Measurements from ENCODE around the gene KCNH1. TPM values are rescaled to one million over a fixed set of nuclear protein-coding genes. Genes with fewer than 3 reads are reported as not detected.

The KCNH1 gene
- total RNA-seq, 1 experiment from 2014 or later = not detected

DNA sequence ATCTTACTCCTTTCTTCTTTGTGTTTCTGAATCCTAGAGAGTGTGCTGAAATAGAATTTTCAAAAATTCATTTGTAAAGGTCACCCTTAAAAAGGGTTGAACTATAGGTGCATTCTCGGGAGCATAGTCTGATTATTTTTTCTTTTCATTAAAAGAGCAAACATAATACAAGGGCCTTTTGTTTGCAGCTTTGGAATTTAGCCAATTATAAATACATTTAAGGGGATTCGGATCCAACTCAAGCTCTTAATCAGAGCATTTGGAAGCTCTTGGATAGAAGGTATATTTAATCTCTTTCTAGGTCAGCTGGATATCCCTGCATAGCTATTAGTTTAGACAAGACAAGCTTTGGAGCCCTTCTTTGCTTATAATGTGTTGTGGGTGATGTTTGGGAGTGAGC lies 483.5 kb downstream of the KCNH1 start:
- ChIA-PET CTCF (no interaction called here), POLR2A (no interaction called here), RAD21 (ENCODE audit: low non-redundant PET in 1 of 2, low total read pairs in 2 of 2, uncharacterized antibody in 2 of 2, unreplicated experiment in 2 of 2) (no interaction called here)
- H3K4me2 ChIP-seq (ENCODE audit: low read length) = no peak overlapping the region
- H3K9ac ChIP-seq (ENCODE audit: low read length) = no peak overlapping the region
- no peaks in the 10 kb centered on the region for H3K9me2 ChIP-seq (ENCODE audit: insufficient read depth)
- DNase-seq (ENCODE audit: low read depth, low spot score) (no peak), ATAC-seq (no peak)
- H3K79me2 ChIP-seq (ENCODE audit: insufficient read depth, low read length) = no peaks in the 10 kb centered on the region
- H3K36me3 ChIP-seq (ENCODE audit: control insufficient read depth in 1 of 2, insufficient read depth in 2 of 2, low read length in 2 of 2) = no peaks in the 10 kb centered on the region
- TF ChIP-seq CEBPB (IDR thresholded peaks at IDR 0.05; ENCODE audit: low read depth) (no peak), SIN3A (IDR thresholded peaks at IDR 0.05; ENCODE audit: low read depth) (no peak), POLR2AphosphoS5 (IDR thresholded peaks at IDR 0.05; ENCODE audit: low read depth, low read length) (no peak), EZH2 (IDR thresholded peaks at IDR 0.05) (no peak), EZH2phosphoT487 (IDR thresholded peaks at IDR 0.05; ENCODE audit: borderline replicate concordance) (no peak), MAX (IDR thresholded peaks at IDR 0.05) (no peak), SP1 (IDR thresholded peaks at IDR 0.05; ENCODE audit: low read depth) (no peak), SRF (IDR thresholded peaks at IDR 0.05; ENCODE audit: low read depth) (no peak), TCF7L2 (IDR thresholded peaks at IDR 0.05; ENCODE audit: borderline replicate concordance, extremely low read depth, insufficient read depth, insufficient read length) (no peak), ZFX (IDR thresholded peaks at IDR 0.05) (no peak), ATF3 (IDR thresholded peaks at IDR 0.05) (no peak), CBX3 (IDR thresholded peaks at IDR 0.05; ENCODE audit: low read depth) (no peak), ZBTB33 (IDR thresholded peaks at IDR 0.05; ENCODE audit: extremely low read depth, insufficient replicate concordance, low read length) (no peak), YY1 (IDR thresholded peaks at IDR 0.05; ENCODE audit: extremely low read depth, insufficient replicate concordance, low read depth, low read length) (no peak), EGR1 (IDR thresholded peaks at IDR 0.05; ENCODE audit: low read depth) (no peak), FOSL1 (IDR thresholded peaks at IDR 0.05; ENCODE audit: low read depth) (no peak), ZNF274 (IDR thresholded peaks at IDR 0.05; ENCODE audit: low read depth, low read length) (no peak), CTCF (IDR thresholded peaks at IDR 0.05 in 2 of 3, conservative IDR thresholded peaks at IDR 0.05 in 1 of 3; ENCODE audit: borderline replicate concordance in 1 of 3, insufficient read depth in 1 of 3, low read depth in 2 of 3, low read length in 2 of 3) (no peak), RAD21 (IDR thresholded peaks at IDR 0.05; ENCODE audit: low read depth) (no peak)
- TF ChIP-seq, protein P1, sequence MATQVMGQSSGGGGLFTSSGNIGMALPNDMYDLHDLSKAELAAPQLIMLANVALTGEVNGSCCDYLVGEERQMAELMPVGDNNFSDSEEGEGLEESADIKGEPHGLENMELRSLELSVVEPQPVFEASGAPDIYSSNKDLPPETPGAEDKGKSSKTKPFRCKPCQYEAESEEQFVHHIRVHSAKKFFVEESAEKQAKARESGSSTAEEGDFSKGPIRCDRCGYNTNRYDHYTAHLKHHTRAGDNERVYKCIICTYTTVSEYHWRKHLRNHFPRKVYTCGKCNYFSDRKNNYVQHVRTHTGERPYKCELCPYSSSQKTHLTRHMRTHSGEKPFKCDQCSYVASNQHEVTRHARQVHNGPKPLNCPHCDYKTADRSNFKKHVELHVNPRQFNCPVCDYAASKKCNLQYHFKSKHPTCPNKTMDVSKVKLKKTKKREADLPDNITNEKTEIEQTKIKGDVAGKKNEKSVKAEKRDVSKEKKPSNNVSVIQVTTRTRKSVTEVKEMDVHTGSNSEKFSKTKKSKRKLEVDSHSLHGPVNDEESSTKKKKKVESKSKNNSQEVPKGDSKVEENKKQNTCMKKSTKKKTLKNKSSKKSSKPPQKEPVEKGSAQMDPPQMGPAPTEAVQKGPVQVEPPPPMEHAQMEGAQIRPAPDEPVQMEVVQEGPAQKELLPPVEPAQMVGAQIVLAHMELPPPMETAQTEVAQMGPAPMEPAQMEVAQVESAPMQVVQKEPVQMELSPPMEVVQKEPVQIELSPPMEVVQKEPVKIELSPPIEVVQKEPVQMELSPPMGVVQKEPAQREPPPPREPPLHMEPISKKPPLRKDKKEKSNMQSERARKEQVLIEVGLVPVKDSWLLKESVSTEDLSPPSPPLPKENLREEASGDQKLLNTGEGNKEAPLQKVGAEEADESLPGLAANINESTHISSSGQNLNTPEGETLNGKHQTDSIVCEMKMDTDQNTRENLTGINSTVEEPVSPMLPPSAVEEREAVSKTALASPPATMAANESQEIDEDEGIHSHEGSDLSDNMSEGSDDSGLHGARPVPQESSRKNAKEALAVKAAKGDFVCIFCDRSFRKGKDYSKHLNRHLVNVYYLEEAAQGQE (IDR thresholded peaks at IDR 0.05; ENCODE audit: low read depth) = no peak
- intact Hi-C loops (cut with micrococcal nuclease) = no loop called here
- no peak overlapping the region for H3K27ac ChIP-seq (ENCODE audit: low read depth, low read length)
- no TSS peak for BruUV-seq (replicated peaks)
- H3K27me3 ChIP-seq (ENCODE audit: insufficient read depth, low read length) = peaks cover 9% of the 10 kb centered on the region; the same call in 1 of the 2 replicates
- H3K4me1 ChIP-seq (ENCODE audit: control insufficient read depth in 1 of 2, insufficient read depth in 2 of 2, low read length in 2 of 2) = no peaks in the 10 kb centered on the region
- no peaks in the 10 kb centered on the region; a peak in 1 of 4 replicates for H3K9me3 ChIP-seq (ENCODE audit: control insufficient read depth in 1 of 2, insufficient read depth in 1 of 2, low read depth in 1 of 2, low read length in 2 of 2)
- H4K20me1 ChIP-seq (ENCODE audit: insufficient read depth) = no peaks in the 10 kb centered on the region
- H3K4me3 ChIP-seq (replicated peaks in 1 of 2; ENCODE audit: low read depth in 1 of 2, low read length in 2 of 2) = no peak overlapping the region
- no peak overlapping the region for H2AFZ ChIP-seq (ENCODE audit: low read depth, low read length, poor library complexity, severe bottlenecking)

All from HCT116 (cell line).